Suprapubic skin (tissue), 4 donors: ENCODE measurements around the gene MYO5B.

ENCODE experiments used
- EP300 ChIP-seq: sonication (generic); formaldehyde crosslinking; IDR thresholded peaks from one replicate; pipeline ENCODE4 v1.6.1; 2017; ENCODE audit warnings: antibody characterized with exemption
- POLR2A ChIP-seq, 2 donors: fragments of 450-650 bp; IDR thresholded peaks; one replicate each; pipeline ENCODE4 v1.6.1; 2017; ENCODE audit warnings: antibody characterized with exemption in 2 of 2, mild to moderate bottlenecking in 2 of 2, moderate library complexity in 2 of 2
- POLR2AphosphoS5 ChIP-seq, 3 donors: sonication (generic); formaldehyde crosslinking; IDR thresholded peaks; one replicate each; pipeline ENCODE4 v1.6.1; 2017; ENCODE audit warnings: antibody characterized with exemption in 3 of 3
- TF ChIP-seq, protein P1 (sequence below), 2 donors: fragments of 200-600 bp in 1 of 2; fragments of 450-650 bp in 1 of 2; sonication (generic) in 1 of 2; IDR thresholded peaks; one replicate each; pipeline ENCODE4 v1.5.1; 2016 to 2019; ENCODE audit warnings: antibody characterized with exemption in 2 of 2, mild to moderate bottlenecking in 1 of 2, moderate library complexity in 1 of 2

DNA sequence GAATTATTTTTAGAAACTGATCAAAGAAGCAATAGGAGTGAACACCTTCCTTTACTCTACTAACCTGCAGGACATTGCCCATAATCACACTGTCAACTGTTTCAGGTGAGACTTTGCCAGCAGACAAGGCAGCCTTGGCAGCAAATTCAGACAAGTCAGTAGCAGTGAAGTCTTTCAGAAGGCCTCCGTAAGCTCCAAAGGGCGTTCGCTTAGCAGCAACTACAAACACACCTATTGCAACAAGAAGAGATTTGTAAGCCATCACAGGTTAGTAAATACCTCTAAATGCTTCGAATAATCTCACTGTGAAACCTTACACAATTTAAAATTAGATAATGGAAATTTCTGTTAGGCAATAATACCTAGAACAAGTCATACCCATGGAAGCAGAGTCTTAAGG, 392.3 kb downstream of the MYO5B start:
- TF ChIP-seq, protein P1, sequence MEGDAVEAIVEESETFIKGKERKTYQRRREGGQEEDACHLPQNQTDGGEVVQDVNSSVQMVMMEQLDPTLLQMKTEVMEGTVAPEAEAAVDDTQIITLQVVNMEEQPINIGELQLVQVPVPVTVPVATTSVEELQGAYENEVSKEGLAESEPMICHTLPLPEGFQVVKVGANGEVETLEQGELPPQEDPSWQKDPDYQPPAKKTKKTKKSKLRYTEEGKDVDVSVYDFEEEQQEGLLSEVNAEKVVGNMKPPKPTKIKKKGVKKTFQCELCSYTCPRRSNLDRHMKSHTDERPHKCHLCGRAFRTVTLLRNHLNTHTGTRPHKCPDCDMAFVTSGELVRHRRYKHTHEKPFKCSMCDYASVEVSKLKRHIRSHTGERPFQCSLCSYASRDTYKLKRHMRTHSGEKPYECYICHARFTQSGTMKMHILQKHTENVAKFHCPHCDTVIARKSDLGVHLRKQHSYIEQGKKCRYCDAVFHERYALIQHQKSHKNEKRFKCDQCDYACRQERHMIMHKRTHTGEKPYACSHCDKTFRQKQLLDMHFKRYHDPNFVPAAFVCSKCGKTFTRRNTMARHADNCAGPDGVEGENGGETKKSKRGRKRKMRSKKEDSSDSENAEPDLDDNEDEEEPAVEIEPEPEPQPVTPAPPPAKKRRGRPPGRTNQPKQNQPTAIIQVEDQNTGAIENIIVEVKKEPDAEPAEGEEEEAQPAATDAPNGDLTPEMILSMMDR (IDR thresholded peaks at IDR 0.05) = no peak
- TF ChIP-seq POLR2A (IDR thresholded peaks at IDR 0.05) (no peak), EP300 (no peak), POLR2AphosphoS5 (IDR thresholded peaks at IDR 0.05) (no peak)
